Sigmoid colon (tissue), 4 donors: ENCODE results near the gene MANEA.

Source experiments
- EP300 ChIP-seq, 4 donors: sonication (generic); formaldehyde crosslinking; IDR thresholded peaks; one replicate each; pipeline ENCODE4 v1.6.1; 2017; ENCODE audit warnings: antibody characterized with exemption in 4 of 4
- POLR2A ChIP-seq, 2 donors: fragments of 450-650 bp; IDR thresholded peaks; one replicate each; pipeline ENCODE4 v1.6.1; 2016; ENCODE audit warnings: antibody characterized with exemption in 2 of 2, mild to moderate bottlenecking in 2 of 2, moderate library complexity in 2 of 2
- POLR2AphosphoS5 ChIP-seq, 4 donors: sonication (generic); formaldehyde crosslinking; IDR thresholded peaks; one replicate each; pipeline ENCODE4 v1.6.1; 2017; ENCODE audit warnings: antibody characterized with exemption in 4 of 4
- TF ChIP-seq, protein P1 (sequence below), 4 experiments: fragments of 450-650 bp in 3 of 4; fragments of 200-600 bp in 1 of 4; IDR thresholded peaks; one replicate each; pipeline ENCODE4 v1.5.1; 2016 to 2019; ENCODE audit warnings: antibody characterized with exemption in 4 of 4, mild to moderate bottlenecking in 3 of 4, moderate library complexity in 2 of 4

DNA sequence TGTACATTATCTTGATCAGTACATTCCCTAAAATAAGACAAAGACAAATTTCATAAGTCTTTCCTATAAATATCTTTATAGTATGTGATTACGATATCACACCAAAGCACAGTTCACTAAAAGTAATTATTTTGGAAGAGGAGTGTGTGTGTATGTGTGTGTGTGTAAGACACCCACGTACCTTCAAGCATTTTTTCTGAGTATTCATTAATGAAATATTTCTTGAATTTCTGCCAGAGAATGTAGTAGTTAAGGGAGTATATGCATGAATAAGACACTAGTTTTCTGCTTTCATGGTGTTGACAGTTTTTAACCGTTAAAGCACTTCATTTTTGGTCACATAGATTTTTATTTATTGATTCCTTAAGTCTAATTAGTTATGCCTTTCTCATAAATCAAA lies 36.8 kb downstream of the MANEA start:
- TF ChIP-seq, protein P1, sequence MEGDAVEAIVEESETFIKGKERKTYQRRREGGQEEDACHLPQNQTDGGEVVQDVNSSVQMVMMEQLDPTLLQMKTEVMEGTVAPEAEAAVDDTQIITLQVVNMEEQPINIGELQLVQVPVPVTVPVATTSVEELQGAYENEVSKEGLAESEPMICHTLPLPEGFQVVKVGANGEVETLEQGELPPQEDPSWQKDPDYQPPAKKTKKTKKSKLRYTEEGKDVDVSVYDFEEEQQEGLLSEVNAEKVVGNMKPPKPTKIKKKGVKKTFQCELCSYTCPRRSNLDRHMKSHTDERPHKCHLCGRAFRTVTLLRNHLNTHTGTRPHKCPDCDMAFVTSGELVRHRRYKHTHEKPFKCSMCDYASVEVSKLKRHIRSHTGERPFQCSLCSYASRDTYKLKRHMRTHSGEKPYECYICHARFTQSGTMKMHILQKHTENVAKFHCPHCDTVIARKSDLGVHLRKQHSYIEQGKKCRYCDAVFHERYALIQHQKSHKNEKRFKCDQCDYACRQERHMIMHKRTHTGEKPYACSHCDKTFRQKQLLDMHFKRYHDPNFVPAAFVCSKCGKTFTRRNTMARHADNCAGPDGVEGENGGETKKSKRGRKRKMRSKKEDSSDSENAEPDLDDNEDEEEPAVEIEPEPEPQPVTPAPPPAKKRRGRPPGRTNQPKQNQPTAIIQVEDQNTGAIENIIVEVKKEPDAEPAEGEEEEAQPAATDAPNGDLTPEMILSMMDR (IDR thresholded peaks at IDR 0.05) = no peak
- TF ChIP-seq POLR2A (IDR thresholded peaks at IDR 0.05) (no peak), EP300 (IDR thresholded peaks at IDR 0.05) (no peak), POLR2AphosphoS5 (IDR thresholded peaks at IDR 0.05) (no peak)
